Activated T-cell treated with anti-CD3 and anti-CD28 coated beads, Interleukin-2, amount 50 U/mL, for 4 hours (primary cell): ENCODE data around the gene AMY1C. TPM values are rescaled to one million over a fixed set of nuclear protein-coding genes. Genes with fewer than 3 reads are reported as not detected.

Experiments used
- ATAC-seq, 2 donors: fragments of 200-7000 bp; cut with Tn5 transposase; one replicate each; pipeline ENCODE4 v1.10.0; 2021
- DNase-seq: peaks from one replicate; pipeline ENCODE4 v3.0.0-alpha.2; 2020
- H3K27me3 Mint-ChIP-seq: one replicate; pipeline ENCODE4 v1.8.0; 2021; ENCODE audit warnings: low read depth, mixed read lengths
- H3K36me3 Mint-ChIP-seq: one replicate; pipeline ENCODE4 v1.8.0; 2022; ENCODE audit warnings: mixed read lengths; ENCODE audit not compliant: insufficient read depth
- H3K4me1 Mint-ChIP-seq: one replicate; pipeline ENCODE4 v1.8.0; 2021; ENCODE audit warnings: low read depth, mixed read lengths
- H3K4me3 Mint-ChIP-seq: one replicate; pipeline ENCODE4 v1.8.0; 2021; ENCODE audit warnings: mild to moderate bottlenecking, moderate library complexity, mixed read lengths
- H3K9me3 Mint-ChIP-seq: one replicate; pipeline ENCODE4 v1.8.0; 2021; ENCODE audit warnings: mixed read lengths
- total RNA-seq, 3 donors: library from RNA; stranded (reverse); gene quantifications; one replicate each; pipeline ENCODE4 v1.2.1, GENCODE V29; 2021

The AMY1C gene
- total RNA-seq, 3 donors from 2014 or later: not detected

DNA sequence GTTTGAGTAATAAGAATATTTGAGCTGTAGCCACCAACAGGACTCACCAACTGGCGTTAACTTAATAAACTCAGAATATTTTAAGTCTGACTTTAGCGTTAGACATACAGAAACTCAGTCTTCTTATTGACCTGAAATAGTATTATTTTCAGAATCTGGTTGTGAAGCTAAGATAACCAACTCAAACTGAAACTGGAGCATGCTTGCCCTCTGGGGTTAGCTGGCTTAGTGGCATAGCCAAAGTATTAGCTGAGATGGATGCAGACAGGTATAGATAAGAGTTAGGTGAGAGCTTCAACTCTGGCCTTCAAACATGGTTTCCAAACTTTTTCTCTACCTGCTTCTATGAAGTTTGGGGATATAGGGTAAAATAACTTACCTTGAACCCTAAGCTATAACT is 40.5 kb downstream of the AMY1C start:
- no peak overlapping the region for H3K4me3 Mint-ChIP-seq

More for the DNA sequence above, 40.5 kb downstream of the AMY1C start:
- Mint-ChIP-seq H3K4me1 (no peaks in the 10 kb centered on the region), H3K36me3 (no peaks in the 10 kb centered on the region), H3K27me3 (no peaks in the 10 kb centered on the region), H3K9me3 (peaks cover 12% of the 10 kb centered on the region)
- no peak for DNase-seq
- ATAC-seq: no peak

Other genes with a start within 250 kb of the AMY1C start
- 10 to 100 TPM; 13.0 to 16.0 (median 14.7) TPM for gene RNPC3, start 224.2 kb upstream of the AMY1C start, total RNA-seq
- 1 to 10 TPM; 1.4 to 2.8 (median 1.8) TPM for gene AMY2B, start 178.3 kb upstream of the AMY1C start, total RNA-seq
- under 1 TPM in 2 of 3 donors, not detected in 1; 0.68 to 0.90 TPM for gene AMY2A, start 132.5 kb upstream of the AMY1C start, total RNA-seq
- not detected for gene AMY1A, start 94.1 kb upstream of the AMY1C start, total RNA-seq
- not detected for gene AMY1B, start 53.7 kb upstream of the AMY1C start, total RNA-seq